ENCODE measurements around the gene AGBL1.

DNA sequence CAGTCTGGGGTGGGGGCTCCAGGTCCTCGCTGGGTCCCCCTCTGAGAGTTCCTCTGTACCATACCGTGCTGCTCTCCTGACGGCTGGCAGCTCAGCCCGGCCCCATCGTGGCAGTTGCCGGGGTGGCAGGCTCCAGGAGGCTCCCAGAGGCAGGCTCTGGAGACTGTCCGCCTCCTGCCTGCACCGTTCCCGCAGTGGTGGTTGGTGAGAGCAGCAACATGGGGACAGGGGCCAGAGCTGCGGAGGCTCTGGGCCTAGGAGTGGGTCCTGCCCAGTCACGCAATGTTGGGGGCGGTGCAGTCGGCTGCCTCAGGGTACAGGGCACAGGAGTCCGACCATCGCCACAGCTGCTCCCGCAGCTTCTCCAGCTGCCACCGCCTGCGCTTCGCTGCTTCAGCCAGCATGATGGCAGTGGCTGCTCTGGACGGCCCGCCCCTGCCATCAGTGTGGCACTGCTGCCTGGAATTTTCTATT, 492.7 kb downstream of the AGBL1 start:
- TF ChIP-seq, protein P1, sequence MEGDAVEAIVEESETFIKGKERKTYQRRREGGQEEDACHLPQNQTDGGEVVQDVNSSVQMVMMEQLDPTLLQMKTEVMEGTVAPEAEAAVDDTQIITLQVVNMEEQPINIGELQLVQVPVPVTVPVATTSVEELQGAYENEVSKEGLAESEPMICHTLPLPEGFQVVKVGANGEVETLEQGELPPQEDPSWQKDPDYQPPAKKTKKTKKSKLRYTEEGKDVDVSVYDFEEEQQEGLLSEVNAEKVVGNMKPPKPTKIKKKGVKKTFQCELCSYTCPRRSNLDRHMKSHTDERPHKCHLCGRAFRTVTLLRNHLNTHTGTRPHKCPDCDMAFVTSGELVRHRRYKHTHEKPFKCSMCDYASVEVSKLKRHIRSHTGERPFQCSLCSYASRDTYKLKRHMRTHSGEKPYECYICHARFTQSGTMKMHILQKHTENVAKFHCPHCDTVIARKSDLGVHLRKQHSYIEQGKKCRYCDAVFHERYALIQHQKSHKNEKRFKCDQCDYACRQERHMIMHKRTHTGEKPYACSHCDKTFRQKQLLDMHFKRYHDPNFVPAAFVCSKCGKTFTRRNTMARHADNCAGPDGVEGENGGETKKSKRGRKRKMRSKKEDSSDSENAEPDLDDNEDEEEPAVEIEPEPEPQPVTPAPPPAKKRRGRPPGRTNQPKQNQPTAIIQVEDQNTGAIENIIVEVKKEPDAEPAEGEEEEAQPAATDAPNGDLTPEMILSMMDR (IDR thresholded peaks at IDR 0.05): no peak
- no peak for TF ChIP-seq POLR2A (IDR thresholded peaks at IDR 0.05)

Data from heart left ventricle (tissue), 13 donors.